ENCODE results near the gene ZNF536. TPM values are rescaled to one million over a fixed set of nuclear protein-coding genes. Genes with fewer than 3 reads are reported as not detected.
"Not testable (repeated sequence)": the region's sequence is repeated elsewhere in the genome, so short reads cannot be mapped to it uniquely, and the experiment has no call there.

ZNF536 gene
- total and polyA plus RNA-seq, 2 donors (not counting 1 experiment from before 2014, with no cell fraction given) = not detected

DNA sequence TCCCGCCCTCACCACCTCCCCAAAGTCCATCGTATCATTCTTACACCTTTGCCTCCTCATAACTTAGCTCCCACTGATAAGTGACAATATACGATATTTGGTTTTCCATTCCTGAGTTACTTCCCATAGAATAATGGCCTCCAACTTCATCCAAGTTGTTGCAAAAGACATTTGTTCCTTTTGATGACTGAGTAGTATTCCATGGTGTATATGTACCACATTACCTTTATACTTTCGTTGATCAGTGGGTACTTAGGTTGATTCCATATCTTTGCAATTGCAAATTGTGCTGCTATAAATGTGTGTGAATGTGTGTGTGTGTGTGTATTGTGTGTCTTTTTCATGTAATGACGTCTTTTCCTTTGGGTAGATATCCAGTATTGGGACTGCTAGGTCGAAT, 109.6 kb downstream of the ZNF536 start:
- H3K9ac ChIP-seq (ENCODE audit: low read length) = no peak overlapping the region
- Mint-ChIP-seq H3K4me1 (no peaks in the 10 kb centered on the region), H3K9me3 (ENCODE audit: insufficient read depth) (peaks cover 11% of the 10 kb centered on the region), H3K27me3 (peaks cover 8% of the 10 kb centered on the region), H3K27ac (no peak overlapping the region), H3K4me3 (no peak overlapping the region)
- ChIA-PET CTCF (no interaction called here), POLR2A (no interaction called here)
- TF ChIP-seq, protein P1, sequence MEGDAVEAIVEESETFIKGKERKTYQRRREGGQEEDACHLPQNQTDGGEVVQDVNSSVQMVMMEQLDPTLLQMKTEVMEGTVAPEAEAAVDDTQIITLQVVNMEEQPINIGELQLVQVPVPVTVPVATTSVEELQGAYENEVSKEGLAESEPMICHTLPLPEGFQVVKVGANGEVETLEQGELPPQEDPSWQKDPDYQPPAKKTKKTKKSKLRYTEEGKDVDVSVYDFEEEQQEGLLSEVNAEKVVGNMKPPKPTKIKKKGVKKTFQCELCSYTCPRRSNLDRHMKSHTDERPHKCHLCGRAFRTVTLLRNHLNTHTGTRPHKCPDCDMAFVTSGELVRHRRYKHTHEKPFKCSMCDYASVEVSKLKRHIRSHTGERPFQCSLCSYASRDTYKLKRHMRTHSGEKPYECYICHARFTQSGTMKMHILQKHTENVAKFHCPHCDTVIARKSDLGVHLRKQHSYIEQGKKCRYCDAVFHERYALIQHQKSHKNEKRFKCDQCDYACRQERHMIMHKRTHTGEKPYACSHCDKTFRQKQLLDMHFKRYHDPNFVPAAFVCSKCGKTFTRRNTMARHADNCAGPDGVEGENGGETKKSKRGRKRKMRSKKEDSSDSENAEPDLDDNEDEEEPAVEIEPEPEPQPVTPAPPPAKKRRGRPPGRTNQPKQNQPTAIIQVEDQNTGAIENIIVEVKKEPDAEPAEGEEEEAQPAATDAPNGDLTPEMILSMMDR (IDR thresholded peaks at IDR 0.05) = no peak
- no peak for TF ChIP-seq EZH2 (IDR thresholded peaks at IDR 0.05; ENCODE audit: borderline replicate concordance, insufficient read depth, low read depth, low read length, poor library complexity, severe bottlenecking)
- no peak for DNase-seq
- H3K9me3 ChIP-seq (ENCODE audit: control extremely low read depth in 1 of 3, control insufficient read depth in 2 of 3, insufficient read depth in 1 of 3, low read length in 2 of 3) = peaks cover 0 to 16% (median 0%) of the 10 kb centered on the region in 3 donors
- WGBS (ENCODE audit: insufficient coverage) = 75% methylated on average over 2 of the region's 6 CpGs
- H3K27me3 ChIP-seq (replicated peaks in 1 of 4; ENCODE audit: control extremely low read depth in 1 of 4, control insufficient read depth in 3 of 4, insufficient read depth in 4 of 4, low read length in 3 of 4) = no peaks in the 10 kb centered on the region
- no peak for ATAC-seq (ENCODE audit: low read depth)
- no peak overlapping the region for H2AFZ ChIP-seq (ENCODE audit: insufficient read depth, low read depth, low read length, poor library complexity, severe bottlenecking)
- no peaks in the 10 kb centered on the region for H3K79me2 ChIP-seq (ENCODE audit: control insufficient read depth, insufficient read depth, low read length)
- H3K27ac ChIP-seq (ENCODE audit: low read length in 2 of 2) = no peak overlapping the region
- H4K20me1 ChIP-seq (ENCODE audit: control insufficient read depth, insufficient read depth, low read length, poor library complexity, severe bottlenecking) = no peaks in the 10 kb centered on the region
- intact Hi-C loops (cut with micrococcal nuclease) = no loop called here
- H3K4me3 ChIP-seq (ENCODE audit: control extremely low read depth in 1 of 5, extremely low read depth in 1 of 5, insufficient read depth in 1 of 5, low read depth in 2 of 5, low read length in 4 of 5) = no peak overlapping the region
- H3K36me3 ChIP-seq (replicated peaks in 1 of 2; ENCODE audit: control extremely low read depth in 1 of 2, control insufficient read depth in 1 of 2, extremely low read depth in 1 of 2, insufficient read depth in 2 of 2, low read length in 1 of 2) = no peaks in the 10 kb centered on the region
- no peaks in the 10 kb centered on the region for H3K4me1 ChIP-seq (ENCODE audit: control insufficient read depth in 2 of 2, insufficient read depth in 2 of 2, low read length in 2 of 2)
- no peak overlapping the region for H3K4me2 ChIP-seq (replicated peaks; ENCODE audit: low read depth, low read length, poor library complexity, severe bottlenecking)

DNA sequence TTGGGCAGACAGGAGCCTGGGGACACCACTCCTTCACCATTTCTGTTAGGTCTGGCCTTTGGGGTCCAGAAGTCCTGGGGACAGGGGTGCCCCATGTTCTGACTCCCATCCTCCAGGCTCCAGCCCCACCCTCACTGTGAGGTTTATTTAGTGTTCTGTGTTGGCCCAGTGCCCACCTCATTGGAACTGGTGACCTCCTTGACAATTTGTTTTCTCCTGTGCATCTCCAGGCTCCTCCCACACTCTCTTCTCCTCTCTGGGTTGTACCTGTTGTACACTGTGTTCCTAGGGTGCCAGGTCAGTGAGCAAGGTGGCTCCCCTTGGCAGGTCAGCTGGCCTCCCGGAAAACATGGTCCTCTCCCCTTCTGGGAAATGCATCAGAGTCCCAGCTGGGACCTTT, 110.8 kb downstream of the ZNF536 start:
- H3K27ac Mint-ChIP-seq = no peak overlapping the region
- peaks cover 8% of the 10 kb centered on the region for H3K27me3 Mint-ChIP-seq
- Histone ChIP-seq H3K4me3 (ENCODE audit: control extremely low read depth in 1 of 5, extremely low read depth in 1 of 5, insufficient read depth in 1 of 5, low read depth in 2 of 5, low read length in 4 of 5) (no peak overlapping the region), H3K9me3 (ENCODE audit: control extremely low read depth in 1 of 3, control insufficient read depth in 2 of 3, insufficient read depth in 1 of 3, low read length in 2 of 3) (peaks cover 0 to 16% (median 0%) of the 10 kb centered on the region in 3 donors), H3K27ac (ENCODE audit: low read length in 2 of 2) (no peak overlapping the region), H3K9ac (ENCODE audit: low read length) (no peak overlapping the region), H3K4me1 (ENCODE audit: control insufficient read depth in 2 of 2, insufficient read depth in 2 of 2, low read length in 2 of 2) (no peaks in the 10 kb centered on the region), H3K36me3 (replicated peaks in 1 of 2; ENCODE audit: control extremely low read depth in 1 of 2, control insufficient read depth in 1 of 2, extremely low read depth in 1 of 2, insufficient read depth in 2 of 2, low read length in 1 of 2) (no peaks in the 10 kb centered on the region), H3K27me3 (replicated peaks in 1 of 4; ENCODE audit: control extremely low read depth in 1 of 4, control insufficient read depth in 3 of 4, insufficient read depth in 4 of 4, low read length in 3 of 4) (no peaks in the 10 kb centered on the region), H4K20me1 (ENCODE audit: control insufficient read depth, insufficient read depth, low read length, poor library complexity, severe bottlenecking) (no peaks in the 10 kb centered on the region), H3K4me2 (replicated peaks; ENCODE audit: low read depth, low read length, poor library complexity, severe bottlenecking) (no peak overlapping the region), H2AFZ (ENCODE audit: insufficient read depth, low read depth, low read length, poor library complexity, severe bottlenecking) (no peak overlapping the region), H3K79me2 (ENCODE audit: control insufficient read depth, insufficient read depth, low read length) (no peaks in the 10 kb centered on the region)
- intact Hi-C loops (cut with micrococcal nuclease) = no loop called here
- H3K9me3 Mint-ChIP-seq (ENCODE audit: insufficient read depth) = peaks cover 9% of the 10 kb centered on the region
- POLR2A ChIA-PET = no interaction called here
- CTCF ChIA-PET = no interaction called here
- TF ChIP-seq, protein P1 (IDR thresholded peaks at IDR 0.05) = no peak
- TF ChIP-seq EZH2 (IDR thresholded peaks at IDR 0.05; ENCODE audit: borderline replicate concordance, insufficient read depth, low read depth, low read length, poor library complexity, severe bottlenecking) = no peak
- no peak for ATAC-seq (ENCODE audit: low read depth)
- 100% methylated on average over 1 of the region's 1 CpG for WGBS (ENCODE audit: insufficient coverage)
- DNase-seq = no peak
- H3K4me3 Mint-ChIP-seq = no peak overlapping the region
- H3K4me1 Mint-ChIP-seq = no peaks in the 10 kb centered on the region

DNA sequence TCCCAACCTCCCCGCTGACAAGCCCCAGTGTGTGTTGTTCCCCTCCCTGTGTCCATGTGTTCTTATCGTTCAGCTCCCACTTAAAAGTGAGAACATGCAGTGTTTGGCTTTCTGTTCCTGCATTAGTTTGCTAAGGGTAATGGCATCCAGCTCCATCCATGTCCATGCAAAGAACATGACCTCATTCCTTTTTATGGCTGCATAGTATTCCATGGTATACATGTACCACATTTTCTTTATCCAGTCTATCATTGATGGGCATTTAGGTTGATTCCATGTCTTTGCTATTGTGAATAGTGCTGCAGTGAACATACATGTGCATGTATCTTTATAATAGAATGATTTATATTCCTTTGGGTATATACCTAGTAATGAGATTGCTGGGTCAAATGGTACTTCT, 114.1 kb downstream of the ZNF536 start:
- H4K20me1 ChIP-seq (ENCODE audit: control insufficient read depth, insufficient read depth, low read length, poor library complexity, severe bottlenecking); H2AFZ ChIP-seq (ENCODE audit: insufficient read depth, low read depth, low read length, poor library complexity, severe bottlenecking); intact Hi-C loops (cut with micrococcal nuclease); H3K79me2 ChIP-seq (ENCODE audit: control insufficient read depth, insufficient read depth, low read length); H3K27ac ChIP-seq (ENCODE audit: low read length in 2 of 2); H3K4me3 Mint-ChIP-seq; ATAC-seq (ENCODE audit: low read depth); H3K9ac ChIP-seq (ENCODE audit: low read length); DNase-seq; H3K4me1 Mint-ChIP-seq; H3K36me3 ChIP-seq (replicated peaks in 1 of 2; ENCODE audit: control extremely low read depth in 1 of 2, control insufficient read depth in 1 of 2, extremely low read depth in 1 of 2, insufficient read depth in 2 of 2, low read length in 1 of 2); H3K4me3 ChIP-seq (ENCODE audit: control extremely low read depth in 1 of 5, extremely low read depth in 1 of 5, insufficient read depth in 1 of 5, low read depth in 2 of 5, low read length in 4 of 5); H3K4me2 ChIP-seq (replicated peaks; ENCODE audit: low read depth, low read length, poor library complexity, severe bottlenecking); H3K9me3 Mint-ChIP-seq (ENCODE audit: insufficient read depth); H3K27ac Mint-ChIP-seq; H3K27me3 Mint-ChIP-seq; H3K27me3 ChIP-seq (replicated peaks in 1 of 4; ENCODE audit: control extremely low read depth in 1 of 4, control insufficient read depth in 3 of 4, insufficient read depth in 4 of 4, low read length in 3 of 4); H3K4me1 ChIP-seq (ENCODE audit: control insufficient read depth in 2 of 2, insufficient read depth in 2 of 2, low read length in 2 of 2); CTCF ChIA-PET; POLR2A ChIA-PET: not testable (repeated sequence)
- WGBS (ENCODE audit: insufficient coverage) = no CpG with 5 or more reads among the region's 2 CpGs
- peaks cover 0 to 11% (median 0%) of the 10 kb centered on the region in 3 donors for H3K9me3 ChIP-seq (ENCODE audit: control extremely low read depth in 1 of 3, control insufficient read depth in 2 of 3, insufficient read depth in 1 of 3, low read length in 2 of 3)

Measured in B cell (primary cell).